ENCODE measurements around the gene KCTD3. TPM values are rescaled to one million over a fixed set of nuclear protein-coding genes. Genes with fewer than 3 reads are reported as not detected.

KCTD3 gene
- total and polyA plus RNA-seq, 2 of the 13 experiments (the other 11 are each of a cell fraction or from before 2014, with no cell fraction given) = 49.8 to 68.1 TPM

- TF ChIP-seq, protein P1, sequence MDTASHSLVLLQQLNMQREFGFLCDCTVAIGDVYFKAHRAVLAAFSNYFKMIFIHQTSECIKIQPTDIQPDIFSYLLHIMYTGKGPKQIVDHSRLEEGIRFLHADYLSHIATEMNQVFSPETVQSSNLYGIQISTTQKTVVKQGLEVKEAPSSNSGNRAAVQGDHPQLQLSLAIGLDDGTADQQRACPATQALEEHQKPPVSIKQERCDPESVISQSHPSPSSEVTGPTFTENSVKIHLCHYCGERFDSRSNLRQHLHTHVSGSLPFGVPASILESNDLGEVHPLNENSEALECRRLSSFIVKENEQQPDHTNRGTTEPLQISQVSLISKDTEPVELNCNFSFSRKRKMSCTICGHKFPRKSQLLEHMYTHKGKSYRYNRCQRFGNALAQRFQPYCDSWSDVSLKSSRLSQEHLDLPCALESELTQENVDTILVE (CRISPR knock-in tag; IDR thresholded peaks at IDR 0.05) = peak; percentile 77; the same call in 1 of the 2 replicates
- TF ChIP-seq NFKBIZ (CRISPR knock-in tag; IDR thresholded peaks at IDR 0.05) = 0 out of 2 replicates have a peak, but pooled peaks have one; percentile 68
- TF ChIP-seq ATF4 (CRISPR knock-in tag; IDR thresholded peaks at IDR 0.05) = 0 out of 4 replicates have a peak, but pooled peaks of 1 of the 2 experiments have one; percentile 33
- TF ChIP-seq ARNT (IDR thresholded peaks at IDR 0.05) = no peak
- TF ChIP-seq ZNF180 (CRISPR knock-in tag; IDR thresholded peaks at IDR 0.05; ENCODE audit: borderline replicate concordance, low read depth) = no peak
- TF ChIP-seq RFX5 (IDR thresholded peaks at IDR 0.05; ENCODE audit: low read depth, low read length) = no peak
- no peak for TF ChIP-seq MAFF (IDR thresholded peaks at IDR 0.05; ENCODE audit: low read depth, low read length)
- TF ChIP-seq ZEB1 (IDR thresholded peaks at IDR 0.05; ENCODE audit: insufficient replicate concordance, low read depth) = no peak
- no peak for TF ChIP-seq JUN (CRISPR knock-in tag; IDR thresholded peaks at IDR 0.05)
- no peak for TF ChIP-seq SP2 (CRISPR knock-in tag; IDR thresholded peaks at IDR 0.05)
- no peak for TF ChIP-seq ZNF543 (CRISPR knock-in tag; IDR thresholded peaks at IDR 0.05)
- peak; percentile 69 for TF ChIP-seq PHF5A (CRISPR knock-in tag; IDR thresholded peaks at IDR 0.05; ENCODE audit: low read depth, unreplicated experiment)
- TF ChIP-seq MAFK (conservative IDR thresholded peaks at IDR 0.05 in 1 of 2, IDR thresholded peaks at IDR 0.05 in 1 of 2; ENCODE audit: low read length in 2 of 2) = no peak
- TF ChIP-seq ZNF235 (CRISPR knock-in tag; IDR thresholded peaks at IDR 0.05; ENCODE audit: borderline replicate concordance) = no peak
- no peak for TF ChIP-seq ZNF646 (CRISPR knock-in tag; IDR thresholded peaks at IDR 0.05)
- no peak for TF ChIP-seq ARNTL (CRISPR knock-in tag; IDR thresholded peaks at IDR 0.05)
- TF ChIP-seq ZNF713 (CRISPR knock-in tag; IDR thresholded peaks at IDR 0.05) = no peak
- TF ChIP-seq PHF8 (CRISPR knock-in tag; IDR thresholded peaks at IDR 0.05) = peak; percentile 90
- no peak for TF ChIP-seq KDM5B (CRISPR knock-in tag; IDR thresholded peaks at IDR 0.05; ENCODE audit: borderline replicate concordance)
- TF ChIP-seq ZMYM2 (CRISPR knock-in tag; IDR thresholded peaks at IDR 0.05) = peak; percentile 69; the same call in 1 of the 2 replicates
- TF ChIP-seq EED (CRISPR knock-in tag; IDR thresholded peaks at IDR 0.05) = no peak
- TF ChIP-seq ZNF891 (CRISPR knock-in tag; IDR thresholded peaks at IDR 0.05) = peak; percentile 19; the same call in 1 of the 2 replicates
Observed at GRCh38 chr1:215566556-215567490, at the start of gene KCTD3 (continued).

Measured in HepG2 (cell line).